HG02884 (cell line): ENCODE data around the gene GPR137C.
"Not testable (repeated sequence)": the region's sequence is repeated elsewhere in the genome, so short reads cannot be mapped to it uniquely, and the experiment has no call there.

ENCODE experiments used
- ATAC-seq: cut with Tn5 transposase; IDR thresholded peaks from one replicate; pipeline ENCODE4 v1.9.1; 2021; ENCODE audit warnings: mild to moderate bottlenecking, moderate library complexity; ENCODE audit not compliant: unreplicated experiment

The GPR137C gene

DNA sequence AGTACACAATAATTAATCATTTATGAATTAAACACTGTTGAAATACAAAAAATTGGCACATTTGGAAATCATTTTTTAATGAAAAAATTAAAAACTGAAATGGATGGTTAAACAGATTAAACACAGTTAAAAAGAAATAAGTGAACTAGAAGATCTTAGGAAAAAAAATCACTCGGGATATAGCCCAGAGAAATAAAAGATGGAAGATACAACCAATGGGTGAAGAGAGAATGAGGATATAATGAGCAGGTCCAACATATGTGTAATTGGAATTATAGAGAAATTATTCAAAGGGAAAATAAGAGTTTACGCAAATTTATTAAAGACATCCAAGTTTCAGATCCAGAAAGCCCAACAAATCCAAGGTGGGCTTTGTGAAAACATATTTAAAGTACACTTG is 6.1 kb downstream of the GPR137C start:
- ATAC-seq = no peak

DNA sequence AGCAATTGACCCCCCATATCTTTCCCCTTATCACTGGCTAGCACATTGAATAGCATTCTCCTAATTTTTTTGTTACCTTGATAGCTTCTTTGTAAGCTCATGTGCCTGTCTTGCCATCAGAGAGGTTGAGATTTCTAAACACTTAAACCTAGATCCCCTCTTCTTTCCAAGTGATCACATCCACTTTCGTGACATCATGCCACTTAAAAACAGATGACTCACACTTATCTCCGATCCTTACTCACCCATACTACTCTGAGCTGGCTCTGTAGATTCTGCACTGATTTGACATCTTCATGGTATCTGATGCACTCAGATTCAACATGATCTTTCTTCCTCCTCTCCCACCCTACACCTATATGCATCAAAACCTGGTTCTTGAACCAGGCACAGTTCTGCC is 10.5 kb downstream of the GPR137C start:
- no peak for ATAC-seq

DNA sequence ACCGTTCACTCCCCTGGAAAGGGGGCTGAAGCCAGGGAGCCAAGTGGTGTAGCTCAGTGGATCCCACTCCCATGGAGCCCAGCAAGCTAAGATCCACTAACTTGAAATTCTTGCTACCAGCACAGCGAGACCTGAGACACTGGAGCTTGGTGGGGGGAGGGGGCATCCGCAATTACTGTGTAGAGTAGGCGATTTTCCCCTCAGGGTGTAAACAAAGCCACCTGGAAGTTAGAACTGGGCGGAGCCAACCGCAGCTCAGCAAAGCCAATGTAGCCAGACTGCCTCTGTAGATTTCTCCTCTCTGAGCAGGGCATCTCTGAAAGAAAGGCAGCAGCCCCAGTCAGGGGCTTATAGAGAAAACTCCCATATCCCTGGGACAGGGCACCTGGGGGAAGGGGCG is 15.8 kb downstream of the GPR137C start:
- ATAC-seq = not testable (repeated sequence)

DNA sequence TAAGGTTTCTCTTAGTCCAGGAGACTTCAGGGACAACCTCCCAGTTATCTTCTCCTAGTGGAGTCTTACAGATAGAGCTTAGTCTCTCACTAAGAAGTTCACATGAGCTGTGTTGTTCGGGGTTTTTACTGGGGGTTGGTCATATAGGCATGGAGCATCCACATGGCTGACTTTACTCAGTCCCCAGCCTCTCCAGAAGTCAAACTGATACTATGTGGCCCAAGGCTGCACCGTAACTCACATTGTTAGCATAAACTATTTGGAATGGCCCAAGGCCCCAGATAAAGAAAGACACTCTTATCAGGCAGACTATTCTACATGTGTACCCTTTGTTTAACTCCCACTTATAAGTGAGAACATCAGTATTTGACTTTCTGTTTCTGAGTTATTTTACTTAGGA is 23.2 kb downstream of the GPR137C start:
- ATAC-seq = no peak

- no peak for ATAC-seq
Measured at GRCh38 chr14:52583544-52583943, 30.9 kb downstream of the GPR137C start.

- no peak for ATAC-seq
Measured at GRCh38 chr14:52589646-52590045, 37.0 kb downstream of the GPR137C start.

GRCh38 chr14:52590318-52590717 is 37.7 kb downstream of the GPR137C start:
- no peak for ATAC-seq

- ATAC-seq = no peak
Measured at GRCh38 chr14:52596320-52596719, 43.7 kb downstream of the GPR137C start.

- no peak for ATAC-seq
Measured at GRCh38 chr14:52596861-52597260, 44.2 kb downstream of the GPR137C start.

DNA sequence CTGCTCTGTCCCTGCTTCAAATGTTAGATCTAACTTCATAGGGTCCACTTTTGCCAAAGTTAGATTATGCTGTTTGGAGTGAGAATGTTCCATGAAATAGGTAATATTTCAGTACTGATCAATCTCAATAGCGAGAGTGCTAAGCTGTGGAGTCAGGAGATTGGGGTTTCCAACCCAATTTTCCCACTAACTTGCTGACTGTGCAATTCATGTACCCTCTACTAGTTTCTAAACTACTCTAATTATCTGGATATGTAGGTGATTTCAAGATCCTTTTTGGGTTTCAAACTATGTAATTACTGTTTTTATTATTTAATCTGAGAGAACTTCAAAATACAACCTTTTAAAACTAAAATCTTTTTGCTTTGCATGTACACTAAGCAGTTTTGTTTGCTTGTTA is 45.9 kb downstream of the GPR137C start:
- no peak for ATAC-seq

GRCh38 chr14:52599974-52600373 is 47.3 kb downstream of the GPR137C start:
- ATAC-seq = no peak

DNA sequence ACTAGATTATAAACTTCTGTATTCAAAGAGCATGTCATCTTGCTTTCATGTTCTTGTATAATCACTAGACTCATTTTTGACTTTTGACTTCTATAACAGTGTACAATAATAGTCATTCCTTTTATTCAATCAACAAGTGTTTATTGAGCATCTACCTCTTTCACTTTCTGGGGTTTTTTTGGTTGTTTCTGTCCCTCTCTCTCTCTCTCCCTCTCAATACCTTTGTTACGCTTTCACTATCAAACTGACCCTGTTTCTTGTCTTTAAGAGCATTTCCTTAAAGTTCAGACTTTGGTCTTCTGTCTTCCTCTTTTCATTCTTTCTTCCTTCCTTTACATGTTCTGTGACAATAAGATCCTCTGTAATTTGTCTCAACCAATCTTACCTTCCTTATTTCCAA is 49.5 kb downstream of the GPR137C start:
- ATAC-seq = no peak

DNA sequence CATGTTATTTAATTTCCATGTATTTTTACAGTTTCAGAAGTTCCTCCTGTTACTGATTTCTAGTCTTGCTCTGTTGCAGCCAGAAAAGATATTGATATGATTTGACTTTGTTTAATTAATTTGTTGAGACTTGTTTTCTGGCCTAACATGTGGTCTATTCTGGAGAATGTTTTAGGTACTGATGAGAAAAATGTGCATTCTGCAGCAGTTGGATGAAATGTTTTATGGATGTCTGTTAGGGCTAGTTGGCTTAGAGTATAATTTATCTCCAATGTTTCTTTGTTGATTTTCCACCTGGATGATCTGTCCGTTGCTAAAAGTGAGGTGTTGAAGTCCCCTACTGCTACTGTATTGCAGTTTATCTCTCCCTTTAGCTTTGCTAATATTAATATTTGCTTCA is 54.4 kb downstream of the GPR137C start:
- ATAC-seq = no peak

DNA sequence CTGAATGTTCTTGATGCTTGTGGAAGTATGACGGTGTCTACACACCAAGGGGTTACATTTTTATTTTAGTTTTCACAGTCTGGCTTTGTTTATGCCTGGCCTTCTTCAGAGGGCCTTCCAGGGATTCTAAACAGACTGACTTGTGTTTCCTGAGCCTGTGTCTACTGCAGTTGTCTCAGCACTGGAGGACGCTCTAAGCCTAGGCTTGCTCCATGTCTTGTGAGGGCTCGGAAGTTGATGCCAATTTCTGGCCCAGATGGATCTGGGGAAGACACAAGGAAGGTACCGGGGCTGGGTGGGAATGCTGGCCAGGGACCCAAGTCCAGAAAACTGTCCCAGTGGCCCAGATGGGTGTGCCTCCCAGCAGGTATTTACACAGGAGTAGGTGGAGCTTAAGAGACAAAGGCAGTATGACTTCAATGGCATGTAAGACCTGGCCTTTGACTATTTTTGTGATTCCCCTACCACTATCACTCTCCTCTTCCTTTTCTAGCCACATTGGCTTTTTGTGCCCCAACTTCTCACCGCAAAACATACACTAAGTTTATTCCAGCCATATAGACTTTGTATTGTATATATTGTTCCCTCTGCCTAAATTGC is 56.9 kb downstream of the GPR137C start:
- ATAC-seq = no peak

GRCh38 chr14:52610187-52610586 is 57.6 kb downstream of the GPR137C start:
- no peak for ATAC-seq

GRCh38 chr14:52618602-52619001 is 66.0 kb downstream of the GPR137C start:
- no peak for ATAC-seq

GRCh38 chr14:52619687-52620086 is 67.1 kb downstream of the GPR137C start:
- no peak for ATAC-seq

- ATAC-seq = no peak
Measured at GRCh38 chr14:52640137-52640536, 87.5 kb downstream of the GPR137C start.

GRCh38 chr14:52641745-52642144 is 89.1 kb downstream of the GPR137C start:
- no peak for ATAC-seq

DNA sequence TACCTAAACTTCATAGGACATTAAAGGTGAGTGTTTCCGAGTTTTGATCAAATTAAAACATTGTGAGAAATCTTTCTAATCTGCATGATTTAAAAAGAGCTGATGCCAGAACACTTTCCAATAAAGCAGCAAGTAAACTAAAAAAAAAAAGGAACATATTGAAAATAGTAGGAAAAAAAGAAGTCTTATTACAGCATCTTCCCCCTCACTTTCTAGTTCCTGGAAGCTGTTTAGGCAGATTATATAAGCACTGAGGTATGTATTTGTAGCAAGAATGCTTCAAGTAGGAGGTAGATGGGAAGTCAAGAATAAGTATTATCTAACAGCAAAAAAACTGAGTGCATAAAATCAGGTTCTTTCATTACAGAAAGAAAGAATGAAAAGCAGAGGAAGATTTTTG is 96.9 kb downstream of the GPR137C start:
- no peak for ATAC-seq

GRCh38 chr14:52650774-52651173 is 98.1 kb downstream of the GPR137C start:
- no peak for ATAC-seq

DNA sequence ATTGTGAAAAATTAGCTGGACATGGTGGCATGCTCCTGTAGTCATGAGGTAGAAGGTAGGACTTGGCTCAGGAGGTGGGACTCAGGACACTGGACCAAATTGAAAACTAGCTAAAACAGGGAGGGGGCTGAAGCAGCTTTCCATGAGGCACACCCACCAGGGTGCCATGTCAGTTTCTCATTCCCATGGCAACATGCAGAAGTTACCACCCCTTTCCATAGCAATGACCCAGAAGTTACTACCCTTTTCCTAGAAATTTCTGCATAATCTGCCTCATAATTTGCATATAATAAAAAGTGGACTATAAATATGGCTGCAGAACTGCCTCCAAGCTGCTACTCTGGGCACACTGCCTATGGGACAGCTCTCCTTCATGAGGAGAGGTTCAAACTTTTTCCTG is 104.3 kb downstream of the GPR137C start:
- ATAC-seq = no peak

- no peak for ATAC-seq
Measured at GRCh38 chr14:52660325-52660724, 107.7 kb downstream of the GPR137C start.
